Heart left ventricle (tissue), 16 donors: ENCODE measurements around the gene TSPAN14. TPM values are rescaled to one million over a fixed set of nuclear protein-coding genes. Genes with fewer than 3 reads are reported as not detected.
"Not testable (repeated sequence)": the region's sequence is repeated elsewhere in the genome, so short reads cannot be mapped to it uniquely, and the experiment has no call there.

ENCODE experiments used
- ATAC-seq, 4 donors: fragments of 200-7000 bp; cut with Tn5 transposase; one replicate each; pipeline ENCODE4 v1.9.1; 2020 to 2022; ENCODE audit warnings: moderate library complexity in 4 of 4, mild to moderate bottlenecking in 3 of 4, moderate number of reproducible peaks in 1 of 4
- DNase-seq, 5 donors: peaks; one replicate each; pipeline ENCODE4 v3.0.0-alpha.2; 2020
- H3K27ac ChIP-seq, 12 donors: fragments of 200-600 bp; sonication (generic) in 4 of 12; one replicate each; pipeline versions ENCODE4 v1.5.0 to v1.8.0; 2016 to 2022; ENCODE audit warnings: mild to moderate bottlenecking in 2 of 12
- H3K27me3 ChIP-seq, 9 donors: fragments of 200-600 bp; sonication (generic) in 2 of 9; one replicate each; pipeline versions ENCODE4 v1.5.1 to v1.8.0; 2016 to 2022; ENCODE audit warnings: mild to moderate bottlenecking in 3 of 9
- H3K36me3 ChIP-seq, 9 donors: fragments of 200-600 bp; sonication (generic) in 2 of 9; one replicate each; pipeline versions ENCODE4 v1.5.0 to v1.8.0; 2018 to 2022; ENCODE audit warnings: mild to moderate bottlenecking in 2 of 9
- H3K4me1 ChIP-seq, 12 donors: fragments of 200-600 bp; sonication (generic) in 4 of 12; one replicate each; pipeline versions ENCODE4 v1.5.0 to v1.8.0; 2016 to 2022; ENCODE audit warnings: mild to moderate bottlenecking in 3 of 12
- H3K4me3 ChIP-seq, 12 donors: fragments of 200-600 bp; sonication (generic) in 4 of 12; one replicate each; pipeline versions ENCODE4 v1.5.0 to v1.8.0; 2017 to 2022; ENCODE audit warnings: mild to moderate bottlenecking in 9 of 12, moderate library complexity in 4 of 12
- H3K9me3 ChIP-seq, 12 donors: fragments of 200-600 bp; sonication (generic) in 4 of 12; one replicate each; pipeline versions ENCODE4 v1.5.0 to v1.8.0; 2016 to 2022; ENCODE audit warnings: mild to moderate bottlenecking in 1 of 12
- CTCF ChIP-seq, 12 donors: fragments of 200-600 bp; sonication (generic) in 4 of 12; IDR thresholded peaks; one replicate each; pipeline versions ENCODE4 v1.5.0 to v1.8.0; 2018 to 2022; ENCODE audit warnings: antibody characterized with exemption in 12 of 12, mild to moderate bottlenecking in 5 of 12
- POLR2A ChIP-seq, 2 donors: fragments of 450-650 bp; IDR thresholded peaks; one replicate each; pipeline ENCODE4 v1.6.1; 2017; ENCODE audit warnings: antibody characterized with exemption in 2 of 2, mild to moderate bottlenecking in 2 of 2, moderate library complexity in 2 of 2
- whole genome bisulfite sequencing, 4 donors: extraction: QIAGEN DNeasy Blood & Tissue Kit in 2 of 4; methylation state at CpG; one replicate each; pipeline versions ENCODE4 v1.1.5 to v1.1.7; 2013 to 2018; 5-methylcytosine and 5-hydroxymethylcytosine counted together
- intact Hi-C, 10 donors: fragments of 100-400 bp; cut with DNase I; formaldehyde crosslinking; loops; one replicate each; pipeline versions ENCODE4 v1.11.1 to v1.14.2; 2022
- polyA plus RNA-seq, 2 donors: library from polyadenylated mRNA; stranded (reverse); fragments of 200-250 nt; gene quantifications; one replicate each; pipeline ENCODE4 v1.2.3, GENCODE V29; 2013
- total RNA-seq, 9 donors: library from RNA; depleted of rRNA in 2 of 9; stranded (reverse); fragments of >200 nt in 2 of 9; fragmentation: NEBNext Ultra II Directional in 3 of 9; extraction: Animal tissue kit (Norgen Biotek cat#: 25700) in 3 of 9; gene quantifications; one replicate each; pipeline versions ENCODE4 v1.1.0 to v1.2.4, GENCODE V29; 2016 to 2023
- donor health status: ischemic (EF 13 %, LVEDD 7.1; RV severe dilation, severe dysfunction).
- donor health status: healthy with polysubstance abuse.
- donor health status: DM: no; HTN: yes; CAD: no.
- donor health status: DM: no; HTN: no; CAD: no.
- donor health status: ischemic (EF 25% LVEDD 6.9; RV normal size, moderate dysfunction).
- donor health status: ischemic (EF 25% LVEDD 5.7; RV mildly dilated, moderate dysfunction).
- donor health status: healthy.
- donor health status: DM: yes; HTN: yes; CAD: no.
- donor health status: ischemic (EF 35%, LVEDD 5.7; RV mildly dilated, moderate dysfunction).
- donor health status: nonischemic (EF 11% LVEDD 7.7; RV severe dilation, severe dysfunction).
- donor health status: DM: yes; HTN: yes; CAD: no.
- donor health status: PGD.
- donor health status: ischemic (EF 29% LVEDD 5.4; RV normal size, mild dysfunction).
- donor health status: nonischemic (EF 23%, LVEDD 6.1; RV moderate dilation, normal function).

TSPAN14 gene
- total and polyA plus RNA-seq, 11 donors = 17.4 to 71.5 (median 39.6) TPM

- intact Hi-C loops = no loop called here
- Histone ChIP-seq H3K4me1 (peaks cover 0 to 28% (median 9%) of the 10 kb centered on the region in 12 donors), H3K36me3 (no peaks in the 10 kb centered on the region), H3K27me3 (no peaks in the 10 kb centered on the region), H3K27ac (peak overlapping the region in 11 of 12 donors; percentile 40 to 89 (median 67)), H3K4me3 (no peak overlapping the region), H3K9me3 (no peaks in the 10 kb centered on the region)
- DNase-seq = no peak
- WGBS, 4 donors = 70 to 73% (median 71%) methylated on average over 4 of the region's 4 CpGs
- TF ChIP-seq CTCF (IDR thresholded peaks at IDR 0.05) = no peak
- no peak for TF ChIP-seq POLR2A (IDR thresholded peaks at IDR 0.05)
- ATAC-seq = peak in 1 of 4 donors; percentile 41
Measured at GRCh38 chr10:80542053-80542452, 87.9 kb downstream of the TSPAN14 start.

- Histone ChIP-seq H3K4me3 (no peak overlapping the region), H3K4me1 (peaks cover 0 to 24% (median 9%) of the 10 kb centered on the region in 12 donors), H3K36me3 (no peaks in the 10 kb centered on the region), H3K27me3 (no peaks in the 10 kb centered on the region), H3K27ac (peak overlapping the region in 5 of 12 donors; percentile 68 to 89 (median 80)), H3K9me3 (no peaks in the 10 kb centered on the region)
- WGBS, 4 donors = 85 to 91% (median 87%) methylated on average over 12 to 19 of the region's 19 CpGs
- no peak for ATAC-seq
- no peak for TF ChIP-seq POLR2A (IDR thresholded peaks at IDR 0.05)
- no peak for TF ChIP-seq CTCF (IDR thresholded peaks at IDR 0.05)
- DNase-seq = no peak
- intact Hi-C loops = no loop called here
Measured at GRCh38 chr10:80542652-80543318, 88.7 kb downstream of the TSPAN14 start.

- H3K27ac ChIP-seq, ATAC-seq, intact Hi-C loops, H3K27me3 ChIP-seq, H3K9me3 ChIP-seq, H3K36me3 ChIP-seq, DNase-seq, H3K4me3 ChIP-seq: not testable (repeated sequence)
- H3K4me1 ChIP-seq = peaks cover 0 to 24% (median 9%) of the 10 kb centered on the region in 12 donors
- WGBS, 4 donors = 95 to 100% (median 98%) methylated on average over 4 to 25 of the region's 25 CpGs
Measured at GRCh38 chr10:80543319-80543672, 89.2 kb downstream of the TSPAN14 start.

GRCh38 chr10:80544316-80544953 lies 90.3 kb downstream of the TSPAN14 start:
- Histone ChIP-seq H3K27ac (no peak overlapping the region), H3K36me3 (no peaks in the 10 kb centered on the region), H3K9me3 (no peaks in the 10 kb centered on the region), H3K4me1 (peaks cover 0 to 24% (median 11%) of the 10 kb centered on the region in 12 donors), H3K4me3 (no peak overlapping the region), H3K27me3 (peaks cover 0 to 2% (median 0%) of the 10 kb centered on the region in 9 donors)
- intact Hi-C loops = no loop called here
- TF ChIP-seq POLR2A (IDR thresholded peaks at IDR 0.05) (no peak), CTCF (IDR thresholded peaks at IDR 0.05) (no peak)
- DNase-seq = no peak
- 86 to 94% (median 93%) methylated on average over 12 of the region's 12 CpGs for WGBS, 4 donors
- ATAC-seq = no peak
